Stimulated activated CD8-positive, alpha-beta memory T cell treated with anti-CD3 and anti-CD28 coated beads, Interleukin-7, amount 100 ng/mL, for 1 hour (primary cell): Measurements from ENCODE around the gene KCNG3.
"Not testable (repeated sequence)": the region's sequence is repeated elsewhere in the genome, so short reads cannot be mapped to it uniquely, and the experiment has no call there.

ENCODE experiments used
- DNase-seq, 2 donors: peaks; one replicate each; pipeline ENCODE4 v3.0.0-alpha.2; 2020; ENCODE audit warnings: low read depth in 2 of 2

Gene KCNG3

GRCh38 chr2:42429352-42429751 is 64.4 kb downstream of the KCNG3 start:
- no peak for DNase-seq

GRCh38 chr2:42425697-42426096 is 68.1 kb downstream of the KCNG3 start:
- no peak for DNase-seq

- DNase-seq = no peak
Measured at GRCh38 chr2:42424033-42424432, 69.7 kb downstream of the KCNG3 start.

- DNase-seq = no peak
Measured at GRCh38 chr2:42421601-42422239, 72.1 kb downstream of the KCNG3 start.

- no peak for DNase-seq
Measured at GRCh38 chr2:42421157-42421485, 72.7 kb downstream of the KCNG3 start.

- DNase-seq = no peak
Measured at GRCh38 chr2:42414648-42415047, 79.1 kb downstream of the KCNG3 start.

GRCh38 chr2:42414158-42414557 is 79.6 kb downstream of the KCNG3 start:
- DNase-seq = no peak

GRCh38 chr2:42410742-42411514 is 82.9 kb downstream of the KCNG3 start:
- DNase-seq = no peak

- no peak for DNase-seq
Measured at GRCh38 chr2:42408009-42408408, 85.8 kb downstream of the KCNG3 start.

GRCh38 chr2:42407476-42407875 is 86.3 kb downstream of the KCNG3 start:
- no peak for DNase-seq

GRCh38 chr2:42404676-42405075 is 89.1 kb downstream of the KCNG3 start:
- DNase-seq = no peak

GRCh38 chr2:42401773-42402172 is 92.0 kb downstream of the KCNG3 start:
- DNase-seq = no peak

GRCh38 chr2:42398052-42398451 is 95.7 kb downstream of the KCNG3 start:
- DNase-seq = not testable (repeated sequence)

GRCh38 chr2:42393320-42393719 is 100.5 kb downstream of the KCNG3 start:
- DNase-seq = not testable (repeated sequence)

- no peak for DNase-seq
Measured at GRCh38 chr2:42392191-42392590, 101.6 kb downstream of the KCNG3 start.
